GM18909 (cell line): ENCODE measurements around the gene HIRIP3.
A peak's percentile ranks its signal among the peaks of the same experiment; 100 is the strongest.

ENCODE experiments used
- ATAC-seq: cut with Tn5 transposase; IDR thresholded peaks from one replicate; pipeline ENCODE4 v1.9.1; 2021; ENCODE audit warnings: mild to moderate bottlenecking; ENCODE audit not compliant: unreplicated experiment, poor library complexity

Gene HIRIP3

GRCh38 chr16:30000735-30001631 is 5.6 kb upstream of the HIRIP3 start:
- ATAC-seq, result no peak

GRCh38 chr16:29999605-30000004 is 4.2 kb upstream of the HIRIP3 start:
- no peak for ATAC-seq

GRCh38 chr16:29996766-29997250 is 1.4 kb upstream of the HIRIP3 start:
- no peak for ATAC-seq

- ATAC-seq, result peak; percentile 96
Observed at GRCh38 chr16:29995911-29996765, 721 bp upstream of the HIRIP3 start, which contains the start of gene INO80E. Gene INO80E, plus strand, starts transcription at chr16:29996241. Its CDS starts 70 bp downstream, at chr16:29996311.

- peak; percentile 30 for ATAC-seq
Observed at GRCh38 chr16:29994600-29995323, 655 bp downstream of the HIRIP3 start.

GRCh38 chr16:29993903-29994599 is 1.4 kb downstream of the HIRIP3 start:
- no peak for ATAC-seq

GRCh38 chr16:29993191-29993902 is 2.1 kb downstream of the HIRIP3 start:
- no peak for ATAC-seq

GRCh38 chr16:29992344-29992967 is 3.0 kb downstream of the HIRIP3 start:
- ATAC-seq, result no peak

GRCh38 chr16:29991571-29991904 is 3.9 kb downstream of the HIRIP3 start:
- ATAC-seq, result no peak

GRCh38 chr16:29990883-29991570 is 4.4 kb downstream of the HIRIP3 start:
- no peak for ATAC-seq

- no peak for ATAC-seq
Observed at GRCh38 chr16:29990034-29990433, 5.4 kb downstream of the HIRIP3 start.

- ATAC-seq, result no peak
Observed at GRCh38 chr16:29989111-29989858, 6.1 kb downstream of the HIRIP3 start.

GRCh38 chr16:29988346-29989075 is 6.9 kb downstream of the HIRIP3 start:
- ATAC-seq, result no peak

GRCh38 chr16:29987371-29988085 is 7.9 kb downstream of the HIRIP3 start:
- no peak for ATAC-seq

GRCh38 chr16:29986931-29987330 is 8.5 kb downstream of the HIRIP3 start:
- no peak for ATAC-seq

- ATAC-seq, result no peak
Observed at GRCh38 chr16:29986231-29986630, 9.2 kb downstream of the HIRIP3 start.
